GM19099 (cell line): ENCODE results near the gene SLIT1.

Experiments
- POLR2A ChIP-seq: IDR thresholded peaks from 3 replicates; pipeline ENCODE4 v1.6.1; 2011; ENCODE audit warnings: low read depth; ENCODE audit not compliant: insufficient read length; ENCODE audit errors: extremely low read depth

SLIT1 gene

DNA sequence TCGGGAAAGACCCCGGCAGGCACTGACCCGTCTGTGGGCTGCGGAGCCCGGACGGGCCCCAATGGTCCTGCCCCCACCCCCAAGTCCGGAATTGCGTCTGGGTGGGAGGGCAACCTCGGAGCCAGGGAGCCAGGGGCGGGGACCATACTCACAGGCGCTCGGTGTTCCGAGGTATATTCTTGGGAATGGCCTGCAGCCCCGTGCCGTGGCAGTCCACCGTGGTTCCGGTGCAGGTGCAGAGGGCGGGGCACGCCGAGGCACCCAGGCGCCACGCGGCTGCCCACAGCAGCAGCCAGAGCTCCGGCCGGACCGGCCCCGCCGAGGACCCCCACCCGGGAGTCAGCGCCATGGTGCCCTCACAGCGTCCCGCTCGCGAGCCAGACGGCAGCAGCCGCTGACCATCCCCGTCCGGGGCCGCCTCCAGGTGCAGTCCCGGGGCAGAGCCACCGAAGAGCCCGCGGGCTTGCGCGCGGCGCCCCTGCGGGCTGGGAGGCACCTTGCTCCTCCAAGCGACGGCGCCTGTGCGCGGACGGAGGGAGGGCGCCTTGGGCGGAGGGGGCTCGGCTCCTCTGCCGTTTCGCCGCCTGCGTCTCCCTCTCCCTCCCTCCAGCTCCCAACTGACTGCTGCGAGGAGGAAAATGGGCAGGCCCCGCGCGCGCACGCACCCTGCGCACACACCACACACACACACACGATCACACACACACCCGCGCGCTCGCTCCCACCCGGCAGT is at the start of gene SLIT1:
Gene SLIT1, minus strand, starts transcription at position 634 of the 733 bp plus-strand sequence. Its CDS starts 285 bp downstream, at position 349.
- TF ChIP-seq POLR2A, result no peak

DNA sequence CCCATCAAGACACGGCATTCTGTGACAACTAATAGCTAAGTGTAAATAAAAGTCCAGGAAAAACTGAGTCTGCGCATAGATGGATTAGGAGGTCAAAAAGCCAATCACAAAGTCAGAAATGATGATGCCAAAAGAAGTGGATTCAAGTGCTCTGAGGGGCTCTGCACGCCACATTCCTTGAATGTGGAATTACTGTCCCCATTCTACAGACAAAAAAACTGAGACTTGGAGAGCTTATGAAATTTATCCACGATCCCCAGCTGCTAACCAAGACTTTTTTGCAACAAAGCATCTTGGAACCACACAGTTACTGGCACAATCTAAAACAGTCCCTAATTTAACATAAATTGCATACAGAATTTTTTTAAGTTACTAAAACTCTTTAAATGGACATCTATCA is 49.6 kb upstream of the SLIT1 start:
- TF ChIP-seq POLR2A, result no peak

DNA sequence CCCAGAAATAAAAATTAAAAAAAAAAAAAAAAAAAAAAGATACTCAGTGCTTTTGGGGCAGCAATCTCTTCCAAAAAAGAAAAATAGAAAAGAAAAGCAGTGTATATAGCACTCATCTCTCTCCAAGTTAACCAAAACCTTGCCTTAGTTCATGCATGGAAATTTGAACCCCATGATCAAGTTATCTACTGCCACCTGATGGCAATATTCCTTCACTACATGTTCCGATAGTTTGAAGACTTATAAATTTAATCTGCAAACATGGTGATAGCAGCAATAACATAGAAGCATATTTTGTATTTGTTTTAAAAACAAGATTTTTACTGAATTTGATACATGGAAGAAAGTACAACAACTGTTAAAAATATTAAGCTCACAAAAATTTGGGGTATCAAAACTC is 48.6 kb upstream of the SLIT1 start:
- TF ChIP-seq POLR2A, result no peak

DNA sequence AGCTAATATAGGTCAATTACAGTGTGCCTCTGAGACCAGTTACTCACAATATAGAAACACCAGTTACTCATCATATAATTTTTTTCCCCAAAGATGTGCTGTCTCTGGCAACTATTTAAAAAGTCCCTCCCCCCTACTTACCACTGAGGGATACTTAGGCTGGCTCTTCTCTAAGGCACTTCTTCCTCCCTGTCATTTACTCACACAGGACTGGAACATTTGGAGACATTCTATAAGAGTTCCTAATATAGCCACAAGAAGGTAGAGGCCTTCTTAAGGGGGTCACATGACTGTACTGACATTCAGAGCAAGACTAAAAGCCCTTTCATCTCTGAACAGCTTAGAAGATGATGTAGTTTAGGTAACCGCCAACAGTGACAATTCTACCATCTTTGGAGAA is 44.4 kb upstream of the SLIT1 start:
- no peak for TF ChIP-seq POLR2A

DNA sequence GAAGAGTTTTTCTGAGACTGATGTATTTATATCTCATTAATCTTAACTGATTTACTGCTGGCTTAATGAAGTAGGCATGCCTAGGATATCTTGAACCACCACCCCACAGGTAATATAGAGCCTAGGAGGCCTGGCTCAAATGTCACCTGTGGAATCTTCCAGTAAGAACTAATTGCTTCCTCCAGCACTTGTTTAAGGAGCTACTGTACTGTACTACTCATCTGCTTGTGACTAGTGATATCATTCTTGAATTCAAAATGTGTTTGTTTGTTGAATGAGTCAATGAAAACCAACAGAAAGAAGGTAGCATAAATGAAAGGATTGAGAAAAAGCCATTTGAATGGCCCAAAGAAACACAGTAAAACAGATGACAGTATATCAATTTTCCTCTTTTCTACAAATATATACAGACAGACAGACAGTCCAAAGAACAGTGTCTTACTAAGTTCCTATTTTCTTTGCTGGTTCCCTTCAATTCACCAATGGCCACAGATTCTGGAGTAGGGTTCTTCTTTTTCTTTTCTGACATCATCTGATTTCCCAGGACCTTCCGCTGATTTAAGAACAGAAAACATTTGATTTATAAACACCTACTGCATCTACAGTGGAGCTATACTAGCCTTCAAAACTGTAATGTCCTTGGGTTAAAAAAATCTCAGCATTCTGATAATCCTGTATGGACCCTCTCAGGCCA is 43.7 kb upstream of the SLIT1 start:
- no peak for TF ChIP-seq POLR2A

DNA sequence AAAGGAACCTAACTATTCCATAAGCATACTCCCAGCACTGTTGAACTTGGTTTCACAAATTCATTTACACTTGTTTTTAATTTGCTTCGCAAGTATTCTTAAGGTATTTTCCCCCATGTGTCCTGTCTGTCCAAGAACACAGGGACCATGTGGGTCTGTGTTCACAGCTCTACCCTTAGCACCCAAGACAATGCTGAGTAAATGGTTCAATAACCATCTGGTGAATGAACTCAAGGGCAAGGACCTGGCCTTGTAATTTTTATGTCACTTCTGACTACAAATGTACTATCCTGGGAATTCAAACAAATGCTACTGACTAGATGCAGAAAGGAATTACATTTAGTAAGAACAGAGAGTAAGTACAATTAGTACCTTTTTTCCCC is 43.0 kb upstream of the SLIT1 start:
- TF ChIP-seq POLR2A, result no peak

DNA sequence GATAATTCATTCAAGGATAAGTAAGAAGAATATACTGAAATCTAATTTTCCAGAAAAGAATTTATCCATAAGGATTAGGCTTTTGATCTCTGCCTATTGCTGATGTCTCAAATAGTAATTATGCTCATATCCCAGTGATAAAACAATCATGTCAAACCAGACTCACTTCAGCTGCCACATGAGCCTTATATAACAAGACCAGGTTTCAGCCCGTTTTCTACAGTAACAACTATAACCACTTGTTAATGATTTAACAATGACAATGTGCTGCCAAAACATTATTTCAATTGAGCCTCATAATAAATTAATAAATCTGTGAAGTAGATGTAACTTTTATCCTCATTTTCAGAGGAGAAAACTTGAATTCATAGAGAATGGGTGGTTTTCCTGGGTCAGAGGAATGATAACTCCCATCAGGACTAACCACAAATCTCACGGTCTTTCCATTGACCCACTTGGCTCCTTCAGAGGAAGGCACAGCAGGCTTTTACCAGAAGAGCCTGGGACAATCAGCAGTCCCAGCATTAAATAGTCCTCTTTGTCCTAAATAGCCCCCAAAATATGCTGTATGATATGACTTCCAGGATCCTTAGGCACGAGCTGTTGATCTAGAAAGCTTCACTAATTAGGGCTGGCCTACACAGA is 42.5 kb upstream of the SLIT1 start:
- TF ChIP-seq POLR2A, result no peak

DNA sequence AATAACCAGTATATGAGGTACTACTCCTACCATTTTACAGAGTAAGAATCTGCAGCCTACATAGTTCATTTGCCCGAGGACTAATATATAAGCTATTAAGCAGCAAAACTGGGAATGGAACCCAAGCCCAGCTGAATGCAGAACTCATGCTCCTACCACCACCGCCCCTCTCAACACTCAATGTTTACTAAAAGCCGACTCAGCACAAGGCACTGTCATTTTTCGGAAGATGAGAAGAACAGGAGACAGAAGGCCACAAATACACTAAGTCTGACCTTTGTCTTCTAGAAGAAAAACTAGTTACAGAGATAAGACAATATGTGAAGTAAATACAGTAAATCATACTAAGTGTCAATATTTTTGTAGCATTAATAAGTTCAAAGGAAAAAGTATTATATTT is 40.6 kb upstream of the SLIT1 start:
- no peak for TF ChIP-seq POLR2A

DNA sequence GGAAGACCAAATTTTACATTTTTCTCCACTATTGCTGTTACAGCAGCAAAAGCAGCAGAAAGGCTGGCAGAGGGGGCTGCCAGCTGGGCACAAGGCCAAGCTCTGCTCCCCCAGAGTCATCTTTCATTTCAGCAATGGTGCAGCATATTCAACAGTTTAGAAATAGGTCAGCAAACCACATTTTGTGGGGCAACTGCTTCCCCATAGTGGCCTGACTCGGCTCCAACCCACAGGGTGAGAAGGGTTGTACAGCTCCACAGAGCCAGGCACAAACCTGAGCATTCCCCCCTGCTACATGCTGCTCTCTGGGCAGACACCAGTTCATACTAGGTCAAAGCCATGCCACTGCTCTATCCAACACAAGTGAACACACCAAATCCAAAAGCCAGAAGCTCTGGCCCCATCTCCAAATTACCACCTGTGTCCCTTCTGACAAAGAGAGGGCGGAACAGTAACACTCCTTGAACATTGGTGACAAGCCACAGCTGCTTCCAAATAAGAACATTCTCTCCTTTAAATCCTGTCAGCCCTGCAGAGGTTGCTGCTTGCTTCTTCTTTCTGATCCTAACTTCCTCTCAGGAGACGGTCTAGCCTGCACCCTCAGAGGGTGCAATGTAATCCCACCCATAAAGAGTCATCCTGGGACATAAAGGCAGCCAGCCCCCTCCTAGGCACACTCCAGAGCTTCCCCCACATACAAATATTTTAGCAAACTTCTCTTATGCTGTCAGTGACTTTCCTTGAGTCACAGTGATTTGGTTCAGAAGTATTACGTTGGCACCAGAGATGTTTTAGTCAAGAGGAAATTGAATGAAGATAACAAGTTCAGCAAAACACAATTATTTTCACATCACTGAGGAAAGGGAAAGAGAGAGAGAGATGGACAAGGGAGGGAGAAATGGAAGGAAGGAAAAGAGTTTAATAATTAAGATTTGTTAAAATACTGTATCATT is 39.0 kb upstream of the SLIT1 start:
- no peak for TF ChIP-seq POLR2A

DNA sequence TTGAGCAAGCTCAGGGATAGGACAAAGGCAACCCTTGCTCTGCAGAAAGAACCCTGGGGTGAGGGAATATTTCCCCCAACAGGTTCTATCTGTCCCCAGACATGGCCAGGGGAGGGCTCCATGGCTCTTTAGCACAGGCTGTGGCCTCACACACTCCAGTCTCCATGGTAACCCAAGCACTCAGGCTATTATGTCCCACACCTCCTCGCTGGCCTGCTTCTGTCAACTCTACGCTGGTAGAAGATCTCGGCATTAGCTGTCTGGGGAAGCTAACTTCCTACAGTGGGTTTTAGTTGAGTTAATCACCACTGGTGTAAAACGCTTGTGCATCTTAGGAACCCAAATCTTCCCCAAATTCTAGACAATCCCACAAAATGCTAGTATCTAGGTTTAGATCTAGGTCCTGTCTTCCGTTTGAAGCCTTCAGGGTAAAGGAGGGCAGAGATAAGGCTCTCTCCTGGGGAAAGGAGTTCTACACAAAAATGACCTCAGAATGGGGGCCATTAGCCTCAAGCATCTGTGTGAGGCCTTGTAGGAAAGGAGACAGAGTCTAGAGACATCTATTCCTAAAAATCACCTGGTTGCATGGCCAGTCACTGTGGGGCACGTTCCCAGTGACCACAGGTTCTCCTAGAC is 36.7 kb upstream of the SLIT1 start:
- no peak for TF ChIP-seq POLR2A

DNA sequence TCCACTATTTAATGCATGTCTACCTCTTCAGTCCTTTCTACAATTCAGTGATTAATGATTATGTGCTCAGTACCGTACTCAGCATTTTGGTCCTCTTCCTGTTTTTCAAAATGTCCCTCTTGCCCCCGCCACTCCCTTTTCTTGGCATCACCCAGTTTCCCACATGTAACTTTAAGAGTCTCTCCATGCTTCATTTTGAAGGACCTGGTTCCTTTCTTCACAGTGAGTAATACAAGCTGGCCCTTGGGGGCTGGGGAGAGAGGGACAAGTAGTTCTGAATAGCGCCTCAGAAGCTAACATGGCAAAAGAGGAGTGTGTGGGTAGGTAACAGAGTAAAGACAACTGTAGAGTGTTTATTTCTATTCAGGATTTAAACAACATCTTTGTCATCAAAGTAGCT is 34.6 kb upstream of the SLIT1 start:
- no peak for TF ChIP-seq POLR2A

DNA sequence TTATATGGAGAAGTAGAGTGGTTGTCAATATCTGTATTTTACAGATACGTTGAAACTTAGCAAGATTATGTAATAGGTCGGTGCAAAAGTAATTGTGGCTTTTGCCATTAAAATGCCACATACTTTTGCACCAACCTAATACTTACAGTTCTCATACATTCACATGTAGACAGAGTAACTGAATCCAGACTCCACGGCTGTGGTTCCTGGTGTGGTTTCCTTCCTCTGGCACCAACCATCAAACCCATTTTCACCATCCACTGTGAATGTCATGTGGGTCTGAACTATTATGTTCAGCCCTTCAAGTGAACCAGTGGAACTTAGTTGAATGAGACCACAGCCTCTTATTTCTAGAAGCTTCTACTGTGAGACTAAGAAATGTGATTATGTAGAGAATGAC is 31.5 kb upstream of the SLIT1 start:
- no peak for TF ChIP-seq POLR2A

DNA sequence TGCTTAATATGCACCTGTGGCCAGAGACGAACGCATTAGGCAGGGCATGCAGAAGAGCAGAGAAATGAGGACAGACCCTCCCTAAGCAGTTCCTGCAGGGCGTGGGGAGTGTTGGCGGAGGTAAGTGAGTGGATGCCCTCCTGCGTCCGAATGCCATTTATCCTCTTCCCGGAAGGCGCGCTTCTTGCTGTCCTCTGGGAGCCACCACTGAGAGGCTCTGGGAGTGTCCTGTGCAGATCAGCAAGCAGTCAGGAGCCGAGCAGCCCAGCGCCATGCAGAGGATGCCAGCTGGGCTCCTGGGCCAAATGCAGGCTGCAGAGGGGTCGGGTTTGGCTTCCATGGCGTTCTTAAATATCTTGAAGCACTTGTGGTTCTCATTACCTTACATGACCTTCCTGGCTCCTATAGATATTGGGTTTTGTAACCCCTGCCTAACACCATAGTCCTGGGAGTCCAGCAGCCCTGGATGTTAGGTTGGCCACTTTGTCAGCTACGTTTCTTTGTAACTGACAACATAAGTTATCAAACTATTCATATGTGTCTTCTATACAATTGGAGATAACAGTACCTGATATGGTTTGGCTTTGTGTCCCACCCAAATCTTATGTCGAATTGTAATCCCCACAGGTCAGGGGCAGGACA is 30.0 kb upstream of the SLIT1 start:
- no peak for TF ChIP-seq POLR2A

DNA sequence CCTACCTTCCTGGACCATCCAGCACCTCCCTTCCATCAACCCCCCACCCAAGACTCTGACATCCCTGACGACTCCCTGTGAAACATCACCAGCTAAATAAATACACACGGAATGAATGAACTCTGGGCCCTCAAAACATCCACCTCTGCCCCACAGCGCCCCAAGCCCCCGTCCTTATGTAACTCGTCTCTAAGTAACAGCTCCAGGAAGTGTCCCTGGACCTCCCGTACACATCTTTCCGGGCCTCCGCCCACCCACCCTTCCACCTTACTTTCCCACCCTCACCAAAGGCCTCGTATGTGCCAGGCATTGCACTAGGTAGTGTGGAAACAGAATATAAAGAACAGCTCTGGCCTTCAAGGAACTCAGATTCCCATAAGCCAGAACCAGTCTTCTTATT is 27.7 kb upstream of the SLIT1 start:
- TF ChIP-seq POLR2A, result no peak

DNA sequence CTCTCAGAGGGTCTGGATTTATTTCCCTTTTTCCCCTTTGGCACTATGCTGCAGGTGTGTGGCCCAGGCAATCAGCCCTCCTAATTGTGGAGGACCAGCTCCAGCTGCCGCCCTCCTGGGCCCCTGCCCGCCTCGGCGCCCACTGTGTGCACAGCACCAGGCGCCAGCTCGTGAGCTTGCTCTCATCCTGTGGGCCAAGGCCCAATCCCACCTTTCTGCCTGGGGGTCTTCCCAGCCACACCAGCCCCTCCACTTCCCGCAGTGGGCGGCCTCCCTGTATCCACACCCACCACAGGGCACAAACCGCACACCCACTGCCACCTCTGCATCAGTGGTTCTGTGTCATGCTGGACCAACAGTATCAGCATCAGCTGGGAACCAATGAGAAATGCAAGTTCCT is 25.5 kb upstream of the SLIT1 start:
- TF ChIP-seq POLR2A, result no peak

DNA sequence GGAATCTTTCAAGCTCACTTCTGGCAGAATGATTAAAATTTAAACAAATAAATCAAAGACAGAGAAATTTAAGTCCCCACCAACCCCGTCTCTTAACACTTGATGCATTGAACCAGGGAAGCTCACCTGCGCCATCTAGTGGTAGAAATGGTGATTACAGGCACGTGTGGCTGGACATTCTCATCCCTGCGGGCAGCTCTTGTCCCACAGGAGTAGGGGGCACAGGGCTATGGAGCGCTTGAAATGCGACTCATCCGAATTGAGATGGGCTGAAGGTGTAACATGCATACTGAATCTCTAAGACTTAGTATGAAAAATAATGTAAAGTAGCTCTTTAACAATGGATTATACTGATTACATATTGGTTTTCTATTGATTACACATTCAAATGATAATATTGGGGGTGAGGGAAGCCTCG is 24.8 kb upstream of the SLIT1 start:
- TF ChIP-seq POLR2A, result no peak
